ENCODE measurements around the gene FN1.

FN1 gene

DNA sequence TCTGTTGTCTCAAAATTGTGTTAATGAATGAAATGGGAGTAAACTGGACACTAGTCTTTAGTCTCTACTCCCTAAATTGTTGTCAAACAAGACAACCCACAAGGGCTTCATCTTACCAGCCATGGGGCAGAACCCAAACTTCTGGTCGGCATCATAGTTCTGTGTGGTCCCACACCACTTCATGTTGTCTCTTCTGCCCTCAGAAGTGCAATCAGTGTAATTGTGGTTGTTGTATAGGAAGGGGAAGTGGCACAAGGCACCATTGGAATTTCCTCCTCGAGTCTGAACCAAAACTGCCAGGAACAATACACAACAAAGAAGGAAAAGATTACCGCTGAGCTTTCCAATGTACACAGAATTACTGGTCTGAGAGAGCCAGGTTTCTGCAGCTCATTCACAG, 12.6 kb downstream of the FN1 start:
- TF ChIP-seq MAX (IDR thresholded peaks at IDR 0.05) (no peak), ZBTB7A (IDR thresholded peaks at IDR 0.05; ENCODE audit: low read depth) (no peak), FOXM1 (IDR thresholded peaks at IDR 0.05; ENCODE audit: borderline replicate concordance, low read depth) (no peak)

- TF ChIP-seq TAF1 (IDR thresholded peaks at IDR 0.05; ENCODE audit: low read depth) (no peak), ZBTB7A (IDR thresholded peaks at IDR 0.05; ENCODE audit: low read depth) (no peak), TEAD4 (IDR thresholded peaks at IDR 0.05) (no peak), EP300 (IDR thresholded peaks at IDR 0.05; ENCODE audit: borderline replicate concordance) (no peak), FOXM1 (IDR thresholded peaks at IDR 0.05; ENCODE audit: borderline replicate concordance, low read depth) (no peak), EGR1 (IDR thresholded peaks at IDR 0.05) (no peak), CREB1 (IDR thresholded peaks at IDR 0.05; ENCODE audit: low read depth) (no peak), RAD21 (IDR thresholded peaks at IDR 0.05; ENCODE audit: low read depth) (no peak), TCF12 (IDR thresholded peaks at IDR 0.05; ENCODE audit: low read depth) (no peak), REST (IDR thresholded peaks at IDR 0.05; ENCODE audit: low read depth) (no peak)
- TF ChIP-seq, protein P1, sequence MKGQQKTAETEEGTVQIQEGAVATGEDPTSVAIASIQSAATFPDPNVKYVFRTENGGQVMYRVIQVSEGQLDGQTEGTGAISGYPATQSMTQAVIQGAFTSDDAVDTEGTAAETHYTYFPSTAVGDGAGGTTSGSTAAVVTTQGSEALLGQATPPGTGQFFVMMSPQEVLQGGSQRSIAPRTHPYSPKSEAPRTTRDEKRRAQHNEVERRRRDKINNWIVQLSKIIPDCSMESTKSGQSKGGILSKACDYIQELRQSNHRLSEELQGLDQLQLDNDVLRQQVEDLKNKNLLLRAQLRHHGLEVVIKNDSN (IDR thresholded peaks at IDR 0.05), result no peak
Observed at GRCh38 chr2:215422676-215423075, 13.2 kb downstream of the FN1 start.

DNA sequence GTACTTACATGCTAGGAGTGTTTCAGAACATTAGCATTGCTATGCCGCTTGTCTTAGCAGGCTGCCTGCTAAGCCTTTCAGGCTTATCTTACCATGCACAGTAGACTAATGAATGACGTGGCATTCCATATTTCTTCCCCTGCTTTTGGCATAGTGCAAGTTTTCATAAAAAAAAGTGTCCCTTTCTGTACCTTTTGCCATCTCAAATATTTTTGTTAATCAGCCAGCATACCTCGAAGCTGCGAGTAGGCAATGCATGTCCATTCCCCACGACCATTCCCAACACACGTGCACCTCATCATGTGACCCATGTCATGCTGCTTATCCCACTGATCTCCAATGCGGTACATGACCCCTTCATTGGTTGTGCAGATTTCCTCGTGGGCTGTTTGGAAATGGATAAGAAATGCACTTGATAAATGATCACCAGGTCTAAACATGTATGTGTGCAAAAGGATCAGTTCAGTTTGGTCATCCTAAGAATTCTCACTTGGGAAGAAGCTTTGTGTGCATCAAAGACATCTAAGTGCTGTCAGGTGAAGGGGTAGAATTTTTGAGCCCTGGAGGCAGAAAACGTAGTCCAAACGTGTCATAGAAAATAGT, 13.9 kb downstream of the FN1 start:
- TF ChIP-seq RAD21 (IDR thresholded peaks at IDR 0.05; ENCODE audit: low read depth) (no peak), YY1 (IDR thresholded peaks at IDR 0.05; ENCODE audit: low read depth) (no peak), TCF12 (IDR thresholded peaks at IDR 0.05; ENCODE audit: low read depth) (no peak), TAF1 (IDR thresholded peaks at IDR 0.05; ENCODE audit: low read depth) (no peak)
- TF ChIP-seq, protein P1 (IDR thresholded peaks at IDR 0.05), result no peak

GRCh38 chr2:215420471-215420935, 15.4 kb downstream of the FN1 start:
- no peak for TF ChIP-seq TAF1 (IDR thresholded peaks at IDR 0.05; ENCODE audit: low read depth)
- TF ChIP-seq REST (IDR thresholded peaks at IDR 0.05; ENCODE audit: low read depth), result no peak

- no peak for TF ChIP-seq ZBTB7A (IDR thresholded peaks at IDR 0.05; ENCODE audit: low read depth)
- TF ChIP-seq, protein P1 (IDR thresholded peaks at IDR 0.05), result no peak
- no peak for TF ChIP-seq MAX (IDR thresholded peaks at IDR 0.05)
- no peak for TF ChIP-seq NFIC (IDR thresholded peaks at IDR 0.05)
- TF ChIP-seq YY1 (IDR thresholded peaks at IDR 0.05; ENCODE audit: low read depth), result no peak
- TF ChIP-seq EGR1 (IDR thresholded peaks at IDR 0.05), result no peak
- no peak for TF ChIP-seq TAF1 (IDR thresholded peaks at IDR 0.05; ENCODE audit: low read depth)
- no peak for TF ChIP-seq TCF12 (IDR thresholded peaks at IDR 0.05; ENCODE audit: low read depth)
- TF ChIP-seq FOXM1 (IDR thresholded peaks at IDR 0.05; ENCODE audit: borderline replicate concordance, low read depth), result no peak
- no peak for TF ChIP-seq TEAD4 (IDR thresholded peaks at IDR 0.05)
Observed at GRCh38 chr2:215419769-215420470, 15.9 kb downstream of the FN1 start.

GRCh38 chr2:215419113-215419512, 16.8 kb downstream of the FN1 start:
- TF ChIP-seq TAF1 (IDR thresholded peaks at IDR 0.05; ENCODE audit: low read depth) (no peak), RAD21 (IDR thresholded peaks at IDR 0.05; ENCODE audit: low read depth) (no peak), CREB1 (IDR thresholded peaks at IDR 0.05; ENCODE audit: low read depth) (no peak), MAX (IDR thresholded peaks at IDR 0.05) (no peak), REST (IDR thresholded peaks at IDR 0.05; ENCODE audit: low read depth) (no peak), TCF12 (IDR thresholded peaks at IDR 0.05; ENCODE audit: low read depth) (no peak), EP300 (IDR thresholded peaks at IDR 0.05; ENCODE audit: borderline replicate concordance) (no peak)
- TF ChIP-seq, protein P1 (IDR thresholded peaks at IDR 0.05), result no peak

All from Ishikawa (cell line).